GM23248 (cell line): Measurements from ENCODE around the gene CFAP58. TPM values are rescaled to one million over a fixed set of nuclear protein-coding genes. Genes with fewer than 3 reads are reported as not detected.
A peak's percentile ranks its signal among the peaks of the same experiment; 100 is the strongest.

Experiments used
- DNase-seq: peaks from one replicate; pipeline ENCODE4 v3.0.0-alpha.2; 2015
- H2AFZ ChIP-seq: fragments of 200-600 bp; sonication (generic); 2 replicates; pipeline ENCODE4 v1.6.1; 2016; ENCODE audit warnings: antibody characterized with exemption
- H3F3A ChIP-seq: fragments of 200-600 bp; sonication (generic); 2 replicates; pipeline ENCODE4 v1.6.1; 2016; ENCODE audit warnings: mild to moderate bottlenecking, antibody characterized with exemption, mixed run types; ENCODE audit not compliant: insufficient read depth
- H3K27ac ChIP-seq: fragments of 200-600 bp; sonication (generic); 2 replicates; pipeline ENCODE4 v1.5.1; 2016; ENCODE audit warnings: mild to moderate bottlenecking
- H3K27me3 ChIP-seq: fragments of 200-600 bp; sonication (generic); replicated peaks from 2 replicates; pipeline ENCODE4 v1.6.1; 2016; ENCODE audit warnings: mild to moderate bottlenecking; ENCODE audit not compliant: insufficient read depth
- H3K36me3 ChIP-seq: fragments of 200-600 bp; sonication (generic); 2 replicates; pipeline ENCODE4 v1.6.1; 2016; ENCODE audit warnings: low read depth, mild to moderate bottlenecking
- H3K4me1 ChIP-seq: fragments of 200-600 bp; sonication (generic); 2 replicates; pipeline ENCODE4 v1.6.1; 2016; ENCODE audit warnings: mild to moderate bottlenecking; ENCODE audit not compliant: insufficient read depth
- H3K4me2 ChIP-seq: fragments of 200-600 bp; sonication (generic); one replicate; pipeline ENCODE4 v1.6.1; 2016; ENCODE audit warnings: mild to moderate bottlenecking; ENCODE audit not compliant: unreplicated experiment
- H3K4me3 ChIP-seq: fragments of 200-600 bp; sonication (generic); 2 replicates; pipeline ENCODE4 v1.5.1; 2016; ENCODE audit warnings: mild to moderate bottlenecking
- H3K79me2 ChIP-seq: fragments of 200-600 bp; sonication (generic); 2 replicates; pipeline ENCODE4 v1.6.1; 2016; ENCODE audit warnings: mild to moderate bottlenecking; ENCODE audit not compliant: insufficient read depth
- H3K9ac ChIP-seq: fragments of 200-600 bp; sonication (generic); 2 replicates; pipeline ENCODE4 v1.6.1; 2016; ENCODE audit warnings: mild to moderate bottlenecking
- H3K9me2 ChIP-seq: fragments of 200-600 bp; sonication (generic); 2 replicates; pipeline ENCODE4 v1.6.1; 2016; ENCODE audit warnings: mixed run types, mild to moderate bottlenecking, moderate library complexity; ENCODE audit not compliant: insufficient read depth
- H3K9me3 ChIP-seq: fragments of 200-600 bp; sonication (generic); one replicate; pipeline ENCODE4 v1.6.1; 2017; ENCODE audit warnings: low read depth
- H4K20me1 ChIP-seq: fragments of 200-600 bp; sonication (generic); 2 replicates; pipeline ENCODE4 v1.6.0; 2016; ENCODE audit not compliant: insufficient read depth
- EZH2 ChIP-seq: fragments of 200-600 bp; sonication (generic); IDR thresholded peaks from 2 replicates; pipeline ENCODE4 v1.6.1; 2018; ENCODE audit warnings: antibody characterized with exemption, mild to moderate bottlenecking; ENCODE audit not compliant: insufficient read depth, poor library complexity, severe bottlenecking
- EZH2phosphoT487 ChIP-seq: fragments of 200-600 bp; sonication (generic); IDR thresholded peaks from 2 replicates; pipeline ENCODE4 v1.6.1; 2018; ENCODE audit warnings: antibody characterized with exemption, moderate library complexity, mild to moderate bottlenecking, low read depth; ENCODE audit not compliant: insufficient read depth
- WGBS, 2 experiments: methylation state at CpG; one replicate each; pipeline ENCODE4 v1.1.6; 2015 to 2017; ENCODE audit warnings: low lambda C conversion rate in 2 of 2, low coverage in 1 of 2; ENCODE audit errors: missing lambda C conversion rate in 2 of 2; 5-methylcytosine and 5-hydroxymethylcytosine counted together
- in situ Hi-C: fragments of 300-500 bp; cut with MboI; formaldehyde crosslinking; loops from 2 replicates; pipeline ENCODE4 v1.15.0; 2020
- polyA plus RNA-seq: library from polyadenylated mRNA; unstranded; fragments of >200 nt; fragmentation: Nextera tagmentation; extraction: Ambion mirVana; gene quantifications from 2 replicates; pipeline ENCODE4 v1.2.1, GENCODE V29; 2016
- total RNA-seq: library from RNA; depleted of rRNA; stranded (reverse); fragments of >200 nt; shearing (Covaris generic); gene quantifications from 2 replicates; pipeline ENCODE4 v1.2.3, GENCODE V29; 2014

CFAP58 gene
- total and polyA plus RNA-seq, 2 experiments from 2014 or later, result 0.22 to 0.30 TPM

GRCh38 chr10:104429846-104430245, 76.2 kb downstream of the CFAP58 start:
- Histone ChIP-seq H3K27me3 (no peaks in the 10 kb centered on the region), H3K36me3 (no peaks in the 10 kb centered on the region), H3K9me2 (no peaks in the 10 kb centered on the region), H3K79me2 (no peaks in the 10 kb centered on the region), H3K4me1 (peaks cover 1% of the 10 kb centered on the region; the same call in 1 of the 2 replicates), H3K9ac (no peak overlapping the region), H3K4me3 (no peak overlapping the region), H3K4me2 (no peak overlapping the region), H2AFZ (no peak overlapping the region), H3K27ac (no peak overlapping the region), H4K20me1 (no peaks in the 10 kb centered on the region), H3F3A (no peaks in the 10 kb centered on the region), H3K9me3 (no peaks in the 10 kb centered on the region)
- DNase-seq, result no peak
- in situ Hi-C loops, result no loop called here
- 32 to 39% methylated on average over 3 of the region's 3 CpGs for WGBS, 2 experiments
- TF ChIP-seq EZH2phosphoT487, result no peak
- TF ChIP-seq EZH2, result no peak

GRCh38 chr10:104430360-104430759, 76.7 kb downstream of the CFAP58 start:
- in situ Hi-C loops, result no loop called here
- no peak overlapping the region for H3K27ac ChIP-seq
- no peaks in the 10 kb centered on the region for H3K9me2 ChIP-seq
- no peak overlapping the region for H2AFZ ChIP-seq
- H3K9ac ChIP-seq, result no peak overlapping the region
- H3K9me3 ChIP-seq, result no peaks in the 10 kb centered on the region
- H3K79me2 ChIP-seq, result no peaks in the 10 kb centered on the region
- no peak overlapping the region for H3K4me3 ChIP-seq
- H3K4me2 ChIP-seq, result no peak overlapping the region
- peaks cover 2% of the 10 kb centered on the region; the same call in 1 of the 2 replicates for H3F3A ChIP-seq
- H3K36me3 ChIP-seq, result no peaks in the 10 kb centered on the region
- TF ChIP-seq EZH2phosphoT487 (no peak), EZH2 (no peak)
- no peaks in the 10 kb centered on the region for H3K4me1 ChIP-seq
- H3K27me3 ChIP-seq, result no peaks in the 10 kb centered on the region
- DNase-seq, result no peak
- no peaks in the 10 kb centered on the region for H4K20me1 ChIP-seq
- 57 to 64% methylated on average over 3 of the region's 3 CpGs for WGBS, 2 experiments

- H3F3A ChIP-seq, result peaks cover 7% of the 10 kb centered on the region; the same call in 1 of the 2 replicates
- TF ChIP-seq EZH2phosphoT487 (no peak), EZH2 (no peak)
- H3K4me1 ChIP-seq, result peaks cover 3% of the 10 kb centered on the region; the same call in 1 of the 2 replicates
- H3K79me2 ChIP-seq, result no peaks in the 10 kb centered on the region
- no peaks in the 10 kb centered on the region for H3K9me2 ChIP-seq
- no peak for DNase-seq
- H3K9me3 ChIP-seq, result no peaks in the 10 kb centered on the region
- H3K9ac ChIP-seq, result no peak overlapping the region
- no peaks in the 10 kb centered on the region for H3K27me3 ChIP-seq
- in situ Hi-C loops, result no loop called here
- H4K20me1 ChIP-seq, result no peaks in the 10 kb centered on the region
- H3K27ac ChIP-seq, result no peak overlapping the region
- no peaks in the 10 kb centered on the region for H3K36me3 ChIP-seq
- no peak overlapping the region for H3K4me2 ChIP-seq
- 45 to 48% methylated on average over 3 of the region's 3 CpGs for WGBS, 2 experiments
- no peak overlapping the region for H3K4me3 ChIP-seq
- no peak overlapping the region for H2AFZ ChIP-seq
Measured at GRCh38 chr10:104433669-104434068, 80.0 kb downstream of the CFAP58 start.

- Histone ChIP-seq H3K27me3 (no peaks in the 10 kb centered on the region), H3K9ac (no peak overlapping the region), H3K4me2 (peak overlapping the region; percentile 42), H3K9me2 (no peaks in the 10 kb centered on the region), H3K4me1 (peaks cover 3% of the 10 kb centered on the region; the same call in 1 of the 2 replicates), H4K20me1 (no peaks in the 10 kb centered on the region), H3K9me3 (no peaks in the 10 kb centered on the region), H3K27ac (no peak overlapping the region), H3K4me3 (no peak overlapping the region), H2AFZ (no peak overlapping the region), H3K79me2 (no peaks in the 10 kb centered on the region), H3K36me3 (no peaks in the 10 kb centered on the region), H3F3A (peaks cover 7% of the 10 kb centered on the region; the same call in 1 of the 2 replicates)
- in situ Hi-C loops, result no loop called here
- 79 to 87% methylated on average over 1 of the region's 1 CpG for WGBS, 2 experiments
- no peak for DNase-seq
- TF ChIP-seq EZH2phosphoT487, result no peak
- no peak for TF ChIP-seq EZH2
Measured at GRCh38 chr10:104434601-104435000, 81.0 kb downstream of the CFAP58 start.

- TF ChIP-seq EZH2 (no peak), EZH2phosphoT487 (no peak)
- DNase-seq, result peak; percentile 74
- Histone ChIP-seq H2AFZ (no peak overlapping the region), H3K9me3 (no peaks in the 10 kb centered on the region), H3K79me2 (no peaks in the 10 kb centered on the region), H3K9me2 (no peaks in the 10 kb centered on the region), H3K9ac (no peak overlapping the region), H3K36me3 (no peaks in the 10 kb centered on the region), H3K27ac (no peak overlapping the region), H3K4me1 (peaks cover 3% of the 10 kb centered on the region; the same call in 1 of the 2 replicates), H3K27me3 (no peaks in the 10 kb centered on the region), H3F3A (peaks cover 13% of the 10 kb centered on the region), H4K20me1 (no peaks in the 10 kb centered on the region), H3K4me2 (no peak overlapping the region), H3K4me3 (no peak overlapping the region)
- WGBS, 2 experiments, result 15% methylated on average over 2 of the region's 2 CpGs
- in situ Hi-C loops, result no loop called here
Measured at GRCh38 chr10:104435822-104436221, 82.2 kb downstream of the CFAP58 start.
